ENCODE data around the gene FCGBP. TPM values are rescaled to one million over a fixed set of nuclear protein-coding genes. Genes with fewer than 3 reads are reported as not detected.
"Not testable (repeated sequence)": the region's sequence is repeated elsewhere in the genome, so short reads cannot be mapped to it uniquely, and the experiment has no call there.

Gene FCGBP
- 0.06 TPM for polyA plus RNA-seq (2013, experiment 1 of 2; ENCODE audit: insufficient read length)
- 0.06 TPM for polyA plus RNA-seq (2013, experiment 2 of 2; ENCODE audit: insufficient read length)

- no peak for DNase-seq
Observed at GRCh38 chr19:39934584-39935363, at the start of gene FCGBP. FCGBP (minus strand) TSS chr19:39934634.

GRCh38 chr19:39983695-39984300 is 49.4 kb upstream of the FCGBP start:
- no peak for DNase-seq

DNA sequence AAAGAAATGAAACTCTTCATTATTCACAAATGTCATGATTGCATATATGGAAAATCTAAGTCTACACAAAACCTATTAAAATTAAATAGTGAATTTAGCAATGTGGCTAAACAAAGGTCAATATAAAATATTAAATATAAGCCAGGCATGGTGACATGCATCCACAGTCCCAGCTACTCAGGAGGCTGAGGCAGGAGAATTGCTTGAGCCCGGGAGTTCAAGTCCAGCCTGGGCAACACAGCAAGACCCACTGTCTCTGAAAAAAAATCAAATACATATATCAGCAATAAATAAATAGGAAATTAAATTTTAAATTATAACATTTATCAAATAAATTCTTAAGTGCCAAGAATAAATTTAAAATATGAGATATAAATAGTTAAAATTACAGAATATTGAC is 48.4 kb upstream of the FCGBP start:
- no peak for DNase-seq

- DNase-seq, result no peak
Observed at GRCh38 chr19:39974377-39975155, 40.1 kb upstream of the FCGBP start.

- no peak for DNase-seq
Observed at GRCh38 chr19:39971380-39972035, 37.1 kb upstream of the FCGBP start.

DNA sequence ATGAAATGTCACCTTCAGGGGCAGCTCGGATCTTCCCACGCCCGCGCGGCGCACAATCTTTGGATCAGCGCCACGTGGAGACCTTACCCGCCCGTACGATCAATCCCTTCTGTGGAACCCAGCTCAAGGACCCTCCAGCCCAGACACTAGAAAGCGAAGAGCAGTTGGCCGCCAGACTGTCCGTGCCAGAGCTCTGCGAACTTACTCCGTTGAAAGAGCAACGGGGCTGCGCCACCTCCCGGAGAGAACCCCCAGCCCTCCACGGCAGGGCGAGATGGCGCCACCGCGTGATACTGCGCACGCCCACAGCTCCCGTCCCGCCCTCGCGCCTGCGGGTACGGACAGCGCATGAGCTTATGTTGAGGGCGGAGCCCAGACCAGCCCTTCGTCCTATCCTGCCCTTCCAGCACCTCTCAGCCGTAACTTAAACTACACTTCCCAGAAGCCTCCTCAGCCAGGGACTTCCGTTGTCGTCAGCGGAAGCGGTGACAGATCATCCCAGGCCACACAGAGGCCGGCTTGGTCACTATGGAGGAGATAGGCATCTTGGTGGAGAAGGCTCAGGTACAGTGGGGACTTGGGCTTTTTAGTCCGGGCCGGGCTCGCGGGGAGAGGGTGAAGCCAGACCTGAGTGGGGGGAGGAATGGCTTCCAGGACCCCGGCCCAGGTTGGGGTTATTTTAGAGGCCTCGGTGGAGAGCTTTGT is 36.4 kb upstream of the FCGBP start, which contains the start of gene PSMC4:
Gene PSMC4, plus strand, starts transcription at position 491 of the 705 bp plus-strand sequence. Its CDS starts 38 bp downstream, at position 529.
- peak; percentile 99 for DNase-seq

DNA sequence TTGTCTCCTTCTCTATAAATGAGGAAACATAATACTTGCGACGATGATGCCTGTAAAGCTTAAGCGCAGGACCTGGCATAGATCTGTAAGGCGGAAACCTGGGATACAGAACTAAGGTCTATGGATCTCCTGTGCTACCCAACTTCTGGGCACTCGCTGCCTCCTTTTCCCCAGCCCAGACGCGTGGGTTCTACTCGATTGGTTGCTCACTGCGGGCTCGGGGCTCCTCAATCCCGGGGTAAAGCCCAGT is 35.9 kb upstream of the FCGBP start:
- no peak for DNase-seq

DNA sequence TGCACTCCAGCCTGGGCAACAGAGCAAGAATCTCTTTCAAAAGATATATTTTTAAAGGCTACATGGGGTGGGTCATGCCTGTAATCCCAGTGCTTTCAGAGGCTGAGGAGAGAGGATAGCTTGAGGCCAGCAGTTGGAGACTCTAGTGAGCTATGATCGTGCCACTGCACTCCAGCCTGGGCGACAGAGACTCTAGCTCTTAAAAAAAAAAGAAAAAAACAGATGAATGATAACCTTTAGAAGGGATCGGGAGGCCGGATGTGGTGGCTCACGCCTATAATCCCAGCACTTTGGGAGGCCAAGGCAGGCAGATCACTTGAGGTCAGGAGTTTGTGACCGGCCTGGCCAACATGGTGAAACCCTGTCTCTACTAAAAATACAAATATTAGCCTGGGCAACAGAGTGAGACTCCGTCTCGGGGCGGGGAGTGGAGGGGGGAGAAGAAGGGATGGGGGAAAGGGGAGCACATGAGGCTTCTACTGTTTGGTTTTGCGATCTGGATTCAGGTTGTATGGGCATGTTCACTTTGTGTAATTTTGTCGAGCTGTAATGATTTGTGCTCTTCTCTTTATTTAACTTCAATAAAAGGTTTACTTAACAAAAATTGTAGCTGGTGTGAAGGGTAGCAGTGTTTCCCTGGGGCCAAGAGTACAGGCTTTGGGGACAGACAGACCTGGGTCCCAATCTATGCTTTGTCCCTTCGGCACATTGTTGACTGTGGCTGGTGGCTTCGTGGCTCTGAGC is 35.4 kb upstream of the FCGBP start:
- DNase-seq, result no peak

GRCh38 chr19:39969266-39969665 is 34.8 kb upstream of the FCGBP start:
- peak; percentile 4 for DNase-seq

GRCh38 chr19:39968789-39969188 is 34.4 kb upstream of the FCGBP start:
- no peak for DNase-seq

DNA sequence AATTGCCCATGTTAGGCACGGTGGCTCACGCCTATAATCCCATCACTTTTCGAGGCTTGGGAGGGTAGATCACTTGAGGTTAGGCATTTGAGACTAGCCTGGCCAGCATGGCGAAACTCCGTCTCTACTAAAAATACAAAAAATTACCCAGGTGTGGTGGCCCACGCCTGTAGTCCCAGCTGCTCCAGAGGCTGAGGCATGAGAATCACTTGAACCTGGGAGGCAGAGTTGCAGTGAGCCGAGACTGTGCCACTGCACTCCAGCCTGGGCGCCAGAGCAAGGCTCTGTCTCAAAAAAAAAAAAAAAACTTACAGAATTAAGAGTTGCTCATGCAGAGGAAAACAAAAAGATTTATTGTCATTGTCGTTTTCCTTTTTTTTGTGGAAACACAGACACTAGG is 33.1 kb upstream of the FCGBP start:
- DNase-seq, result no peak

DNA sequence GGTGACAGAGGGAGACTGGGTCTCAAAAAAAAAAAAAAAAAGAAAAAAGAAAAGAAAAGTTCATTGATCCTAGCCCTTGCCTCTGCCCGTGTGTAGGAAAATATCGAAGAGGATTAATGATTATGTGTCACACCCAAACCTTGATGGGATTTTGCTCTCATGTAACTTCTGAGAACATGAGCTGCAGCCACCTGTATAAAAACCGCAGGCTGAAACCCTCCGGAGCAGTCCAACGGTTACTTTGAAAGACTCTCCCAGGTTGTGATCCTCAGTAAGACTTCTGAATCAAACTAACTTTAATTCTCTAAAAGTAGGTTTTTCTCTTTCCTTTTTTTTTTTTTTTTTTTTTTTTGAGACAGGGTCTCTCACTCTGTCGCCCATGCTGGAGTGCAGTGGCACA is 32.2 kb upstream of the FCGBP start:
- no peak for DNase-seq

DNA sequence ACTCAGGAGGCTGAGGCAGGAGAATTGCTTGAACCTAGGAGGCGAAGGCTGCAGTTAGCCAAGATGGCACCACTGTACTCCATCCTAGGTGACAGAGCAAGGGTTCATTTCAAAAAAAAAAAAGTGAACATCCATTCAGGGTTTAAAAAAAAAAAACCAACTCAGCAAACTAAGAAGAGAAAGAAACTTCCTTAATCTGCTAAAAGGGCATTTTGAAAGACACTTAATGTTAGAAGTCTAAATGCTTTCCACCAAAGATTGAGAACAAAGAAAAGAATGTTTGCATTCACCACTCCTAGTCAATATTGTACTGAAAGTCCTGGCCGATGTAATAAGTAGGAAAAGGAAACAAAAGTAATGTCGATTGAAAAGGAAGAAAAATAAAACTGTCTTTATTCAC is 29.5 kb upstream of the FCGBP start:
- DNase-seq, result no peak

DNA sequence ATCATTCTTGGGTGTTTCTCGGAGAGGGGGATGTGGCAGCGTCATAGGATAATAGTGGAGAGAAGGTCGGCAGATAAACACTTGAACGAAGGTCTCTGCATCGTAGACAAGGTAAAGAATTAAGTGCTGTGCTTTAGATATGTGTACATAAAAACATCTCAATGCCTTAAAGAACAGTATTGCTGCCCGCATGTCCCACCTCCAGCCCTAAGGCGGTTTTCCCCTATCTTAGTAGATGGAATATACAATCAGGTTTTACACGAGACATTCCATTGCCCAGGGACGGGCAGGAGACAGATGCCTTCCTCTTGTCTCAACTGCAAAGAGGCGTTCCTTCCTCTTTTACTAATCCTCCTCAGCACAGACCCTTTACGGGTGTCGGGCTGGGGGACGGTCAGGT is 25.0 kb upstream of the FCGBP start:
- not testable (repeated sequence) for DNase-seq

GRCh38 chr19:39958942-39959341 is 24.5 kb upstream of the FCGBP start:
- not testable (repeated sequence) for DNase-seq

- not testable (repeated sequence) for DNase-seq
Observed at GRCh38 chr19:39957886-39958285, 23.5 kb upstream of the FCGBP start.

DNA sequence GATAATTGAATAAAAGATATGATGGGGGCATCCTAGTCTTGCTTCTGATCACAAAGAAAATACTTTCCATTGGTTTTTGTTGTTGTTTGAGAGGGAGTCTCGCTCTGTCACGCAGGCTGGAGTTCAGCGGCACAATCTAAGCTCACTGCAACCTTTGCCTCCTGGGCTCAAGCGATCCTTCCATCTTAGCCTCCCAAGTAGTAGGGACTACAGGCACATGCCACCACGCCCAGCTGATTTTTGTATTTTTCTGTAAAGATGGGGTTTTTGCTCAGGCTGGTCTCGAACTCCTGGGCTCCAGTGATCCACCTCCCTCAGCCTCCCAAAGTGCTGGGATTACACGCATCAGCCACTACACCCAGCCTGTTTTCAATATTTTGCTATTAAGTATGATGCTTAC is 19.5 kb upstream of the FCGBP start:
- DNase-seq, result no peak

DNA sequence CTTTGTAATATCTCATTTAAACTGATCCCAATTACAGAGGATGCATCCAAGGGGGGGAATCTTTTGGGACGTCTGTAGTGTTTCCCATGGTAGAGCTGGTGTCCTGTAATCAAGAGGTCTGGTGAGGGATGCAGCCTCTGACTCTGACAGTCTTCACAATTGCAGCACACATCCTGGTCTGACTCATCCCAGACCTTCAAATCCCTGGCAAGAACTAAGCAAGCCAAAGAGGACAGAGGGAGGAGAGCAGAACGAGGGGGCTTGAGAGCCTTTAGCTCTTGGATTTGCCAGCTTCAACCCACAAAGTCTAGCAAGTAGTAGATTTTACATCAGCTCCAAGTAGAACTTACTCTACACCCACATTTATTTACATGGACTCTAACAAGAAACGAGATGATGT is 17.3 kb upstream of the FCGBP start:
- DNase-seq, result no peak

GRCh38 chr19:39951065-39951650 is 16.7 kb upstream of the FCGBP start:
- DNase-seq, result no peak

DNA sequence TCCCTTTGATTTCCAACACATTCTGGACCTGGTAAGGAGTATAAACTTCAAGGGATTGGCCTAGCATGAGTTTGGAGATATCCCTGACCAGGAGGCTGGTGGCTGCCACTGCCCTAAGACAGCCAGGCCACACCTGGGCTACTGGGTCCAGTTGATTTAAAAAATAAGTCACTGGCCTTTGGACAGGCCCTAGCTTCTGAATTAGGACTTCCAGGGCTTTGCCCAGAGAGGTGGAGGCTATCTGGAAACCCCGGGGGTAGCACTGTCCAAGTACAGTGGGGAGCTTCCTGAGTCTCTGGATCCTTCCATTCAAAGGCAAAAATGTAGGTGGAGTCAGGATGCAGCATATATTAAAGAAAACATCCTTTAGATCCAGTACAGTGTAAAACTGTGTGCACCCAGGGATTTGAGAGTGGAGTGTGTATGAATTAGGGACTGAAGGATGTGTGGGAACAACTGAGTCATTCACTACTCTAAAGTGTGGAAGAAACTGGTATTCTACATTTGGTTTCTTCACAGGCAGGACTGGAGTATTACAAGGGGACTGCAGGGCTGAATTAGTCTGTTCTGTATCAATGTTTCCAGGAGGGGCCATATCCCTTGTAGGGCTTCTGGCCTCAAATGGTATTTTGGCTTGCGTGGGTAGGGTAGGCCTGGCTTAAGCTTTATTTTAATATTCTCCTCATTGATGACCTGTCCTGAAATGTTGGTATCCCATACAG is 14.8 kb upstream of the FCGBP start:
- DNase-seq, result no peak

DNA sequence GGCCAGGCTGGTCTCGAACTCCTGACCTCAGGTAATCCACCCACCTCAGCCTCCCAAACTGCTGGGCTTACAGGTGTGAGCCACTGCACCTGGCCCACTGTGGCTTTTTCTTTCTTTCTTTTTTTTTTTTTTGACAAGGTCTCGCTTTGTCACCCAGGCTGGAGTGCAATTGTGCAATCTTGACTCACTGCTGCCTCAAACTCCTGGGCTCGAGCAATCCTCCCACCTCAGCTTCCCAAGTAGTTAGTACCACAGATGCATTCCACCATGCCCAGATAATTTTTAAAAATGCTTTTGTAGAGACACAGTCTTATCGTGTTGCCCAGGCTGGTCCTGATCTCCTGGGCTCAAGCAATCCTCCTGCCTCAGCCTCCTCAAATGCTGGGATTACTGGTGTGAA is 12.1 kb upstream of the FCGBP start:
- DNase-seq, result no peak

Data from fibroblast of skin of back (primary cell).